ENCODE data around the gene CS.
"Not testable (repeated sequence)": the region's sequence is repeated elsewhere in the genome, so short reads cannot be mapped to it uniquely, and the experiment has no call there.

The CS gene
- long read RNA-seq, transcript CS-201 (11 exons, 2,975 nt), result major isoform, 96 of 153 reads
- long read RNA-seq, partial matches to known transcripts, result 35 of 153 reads
- long read RNA-seq, other reads (novel, unspliced or antisense), result 21 of 153 reads

DNA sequence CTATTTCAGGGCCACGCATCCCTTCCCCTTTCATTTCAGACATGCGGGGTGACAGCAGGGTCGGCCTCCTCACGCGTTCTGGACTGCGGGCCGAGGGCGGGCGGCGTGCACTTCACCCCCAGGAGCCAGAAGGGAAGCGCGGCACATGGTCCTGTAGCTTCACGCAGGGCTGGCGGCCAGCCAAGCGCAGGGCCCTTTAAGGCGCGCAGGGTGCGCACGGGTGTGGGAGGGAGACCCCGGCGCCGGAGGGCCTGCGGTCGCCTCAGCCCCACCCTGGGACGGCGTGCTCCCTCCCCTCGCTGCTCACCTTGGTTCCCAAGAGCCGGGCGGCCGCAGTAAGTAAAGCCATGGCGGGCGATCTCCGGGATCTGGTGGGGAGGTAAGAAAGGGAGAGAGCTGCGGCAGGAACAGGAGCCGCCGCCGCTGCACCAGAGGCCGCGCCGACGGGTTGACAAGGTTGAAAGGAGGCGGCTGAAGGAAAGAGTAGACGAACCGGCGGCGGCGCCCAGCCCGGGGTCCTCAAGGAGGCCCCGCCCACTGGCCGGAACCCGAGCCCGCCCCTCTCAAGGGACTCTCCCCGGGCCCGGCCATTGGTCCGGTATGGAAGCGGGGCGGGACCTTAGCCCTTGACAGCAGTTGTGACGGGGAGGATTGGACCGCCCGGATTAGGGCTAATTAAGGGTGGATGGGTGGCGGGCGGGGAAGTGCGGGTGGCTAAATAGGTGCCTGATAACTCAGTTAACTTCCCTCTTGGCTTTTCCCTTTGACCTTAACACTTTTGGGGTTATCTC is at the start of gene CS:
Gene CS, minus strand, starts transcription at position 478 of the 791 bp plus-strand sequence. Its CDS starts 129 bp downstream, at position 349.
- Histone ChIP-seq H3K27ac (replicated peaks) (peak within 1 kb of the TSS; percentile 94), H3K4me3 (replicated peaks; ENCODE audit: insufficient read depth, low read length) (peak within 1 kb of the TSS; percentile 57), H3K27me3 (ENCODE audit: insufficient read depth, poor library complexity, severe bottlenecking) (no peaks in the 10 kb centered on the region)
- TF ChIP-seq SPI1 (IDR thresholded peaks at IDR 0.05; ENCODE audit: borderline replicate concordance, low read depth) (peak; percentile 59; the same call in 1 of the 2 replicates), GABPA (IDR thresholded peaks at IDR 0.05; ENCODE audit: low read depth) (peak; percentile 29; the same call in 1 of the 2 replicates), POLR2AphosphoS5 (IDR thresholded peaks at IDR 0.05; ENCODE audit: low read depth) (peak; percentile 93)
- TF ChIP-seq, protein P1, sequence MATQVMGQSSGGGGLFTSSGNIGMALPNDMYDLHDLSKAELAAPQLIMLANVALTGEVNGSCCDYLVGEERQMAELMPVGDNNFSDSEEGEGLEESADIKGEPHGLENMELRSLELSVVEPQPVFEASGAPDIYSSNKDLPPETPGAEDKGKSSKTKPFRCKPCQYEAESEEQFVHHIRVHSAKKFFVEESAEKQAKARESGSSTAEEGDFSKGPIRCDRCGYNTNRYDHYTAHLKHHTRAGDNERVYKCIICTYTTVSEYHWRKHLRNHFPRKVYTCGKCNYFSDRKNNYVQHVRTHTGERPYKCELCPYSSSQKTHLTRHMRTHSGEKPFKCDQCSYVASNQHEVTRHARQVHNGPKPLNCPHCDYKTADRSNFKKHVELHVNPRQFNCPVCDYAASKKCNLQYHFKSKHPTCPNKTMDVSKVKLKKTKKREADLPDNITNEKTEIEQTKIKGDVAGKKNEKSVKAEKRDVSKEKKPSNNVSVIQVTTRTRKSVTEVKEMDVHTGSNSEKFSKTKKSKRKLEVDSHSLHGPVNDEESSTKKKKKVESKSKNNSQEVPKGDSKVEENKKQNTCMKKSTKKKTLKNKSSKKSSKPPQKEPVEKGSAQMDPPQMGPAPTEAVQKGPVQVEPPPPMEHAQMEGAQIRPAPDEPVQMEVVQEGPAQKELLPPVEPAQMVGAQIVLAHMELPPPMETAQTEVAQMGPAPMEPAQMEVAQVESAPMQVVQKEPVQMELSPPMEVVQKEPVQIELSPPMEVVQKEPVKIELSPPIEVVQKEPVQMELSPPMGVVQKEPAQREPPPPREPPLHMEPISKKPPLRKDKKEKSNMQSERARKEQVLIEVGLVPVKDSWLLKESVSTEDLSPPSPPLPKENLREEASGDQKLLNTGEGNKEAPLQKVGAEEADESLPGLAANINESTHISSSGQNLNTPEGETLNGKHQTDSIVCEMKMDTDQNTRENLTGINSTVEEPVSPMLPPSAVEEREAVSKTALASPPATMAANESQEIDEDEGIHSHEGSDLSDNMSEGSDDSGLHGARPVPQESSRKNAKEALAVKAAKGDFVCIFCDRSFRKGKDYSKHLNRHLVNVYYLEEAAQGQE (IDR thresholded peaks at IDR 0.05; ENCODE audit: insufficient replicate concordance, low read depth), result peak; percentile 40
- TF ChIP-seq, protein P2, sequence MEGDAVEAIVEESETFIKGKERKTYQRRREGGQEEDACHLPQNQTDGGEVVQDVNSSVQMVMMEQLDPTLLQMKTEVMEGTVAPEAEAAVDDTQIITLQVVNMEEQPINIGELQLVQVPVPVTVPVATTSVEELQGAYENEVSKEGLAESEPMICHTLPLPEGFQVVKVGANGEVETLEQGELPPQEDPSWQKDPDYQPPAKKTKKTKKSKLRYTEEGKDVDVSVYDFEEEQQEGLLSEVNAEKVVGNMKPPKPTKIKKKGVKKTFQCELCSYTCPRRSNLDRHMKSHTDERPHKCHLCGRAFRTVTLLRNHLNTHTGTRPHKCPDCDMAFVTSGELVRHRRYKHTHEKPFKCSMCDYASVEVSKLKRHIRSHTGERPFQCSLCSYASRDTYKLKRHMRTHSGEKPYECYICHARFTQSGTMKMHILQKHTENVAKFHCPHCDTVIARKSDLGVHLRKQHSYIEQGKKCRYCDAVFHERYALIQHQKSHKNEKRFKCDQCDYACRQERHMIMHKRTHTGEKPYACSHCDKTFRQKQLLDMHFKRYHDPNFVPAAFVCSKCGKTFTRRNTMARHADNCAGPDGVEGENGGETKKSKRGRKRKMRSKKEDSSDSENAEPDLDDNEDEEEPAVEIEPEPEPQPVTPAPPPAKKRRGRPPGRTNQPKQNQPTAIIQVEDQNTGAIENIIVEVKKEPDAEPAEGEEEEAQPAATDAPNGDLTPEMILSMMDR (IDR thresholded peaks at IDR 0.05; ENCODE audit: insufficient read depth, low read length), result no peak
- DNase-seq (ENCODE audit: low read depth in 1 of 2, low spot score in 1 of 2), result peak; percentile 97 to 99

DNA sequence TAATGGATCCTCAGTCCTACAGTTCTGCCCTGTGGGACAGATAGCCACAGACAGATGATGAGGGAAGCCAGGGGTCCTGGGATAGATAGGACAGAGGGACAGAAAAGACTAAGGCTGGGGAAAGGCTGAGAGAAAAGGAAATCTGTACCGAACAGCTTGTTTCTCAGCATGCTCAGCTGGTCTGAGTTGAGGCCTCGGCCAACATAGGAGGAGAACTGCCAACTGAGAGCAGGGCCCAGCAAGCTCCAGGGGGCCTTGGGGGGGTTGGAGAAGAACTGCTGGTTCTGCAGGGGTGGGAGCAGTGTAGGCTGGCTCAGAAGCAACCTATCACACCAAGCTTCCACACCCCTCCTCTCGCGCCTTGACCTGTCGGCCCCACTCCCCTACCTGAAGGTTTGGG is 48.6 kb upstream of the CS start:
- H3K27ac ChIP-seq (replicated peaks), result no peak overlapping the region
- TF ChIP-seq, protein P2 (IDR thresholded peaks at IDR 0.05; ENCODE audit: insufficient read depth, low read length), result no peak
- TF ChIP-seq POLR2AphosphoS5 (IDR thresholded peaks at IDR 0.05; ENCODE audit: low read depth), result no peak
- TF ChIP-seq, protein P1 (IDR thresholded peaks at IDR 0.05; ENCODE audit: insufficient replicate concordance, low read depth), result no peak
- TF ChIP-seq SPI1 (IDR thresholded peaks at IDR 0.05; ENCODE audit: borderline replicate concordance, low read depth), result no peak
- no peak for TF ChIP-seq GABPA (IDR thresholded peaks at IDR 0.05; ENCODE audit: low read depth)
- H3K27me3 ChIP-seq (ENCODE audit: insufficient read depth, poor library complexity, severe bottlenecking), result no peaks in the 10 kb centered on the region

DNA sequence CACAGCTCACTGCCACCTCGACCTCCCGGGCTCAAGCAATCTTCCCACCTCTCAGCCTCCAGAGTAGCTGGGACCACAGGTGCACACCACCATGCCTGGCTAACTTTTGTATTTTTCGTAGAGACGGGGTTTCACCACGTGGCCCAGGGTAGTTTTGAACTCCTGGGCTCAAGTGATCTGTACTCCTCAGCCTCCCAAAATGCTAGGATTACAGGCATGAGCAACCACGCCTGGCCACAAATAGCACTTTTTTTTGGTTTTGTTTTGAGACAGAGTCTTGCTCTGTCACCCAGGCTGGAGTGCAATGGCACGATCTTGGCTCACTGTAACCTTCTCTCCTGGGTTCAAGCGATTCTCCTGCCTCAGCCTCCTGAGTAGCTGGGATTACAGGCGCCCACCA is 47.1 kb upstream of the CS start:
- DNase-seq (ENCODE audit: low read depth in 1 of 2, low spot score in 1 of 2); H3K27me3 ChIP-seq (ENCODE audit: insufficient read depth, poor library complexity, severe bottlenecking); H3K27ac ChIP-seq (replicated peaks); H3K4me3 ChIP-seq (replicated peaks; ENCODE audit: insufficient read depth, low read length): not testable (repeated sequence)

More for the DNA sequence above, 48.6 kb upstream of the CS start:
- H3K4me3 ChIP-seq (replicated peaks; ENCODE audit: insufficient read depth, low read length), result no peak overlapping the region
- no peak for DNase-seq (ENCODE audit: low read depth in 1 of 2, low spot score in 1 of 2)

GRCh38 chr12:56346675-56347074 is 46.5 kb upstream of the CS start:
- Histone ChIP-seq H3K27me3 (ENCODE audit: insufficient read depth, poor library complexity, severe bottlenecking) (no peaks in the 10 kb centered on the region), H3K4me3 (replicated peaks; ENCODE audit: insufficient read depth, low read length) (no peak overlapping the region), H3K27ac (replicated peaks) (no peak overlapping the region)
- TF ChIP-seq, protein P1 (IDR thresholded peaks at IDR 0.05; ENCODE audit: insufficient replicate concordance, low read depth), result no peak
- TF ChIP-seq, protein P2 (IDR thresholded peaks at IDR 0.05; ENCODE audit: insufficient read depth, low read length), result peak; percentile 13
- no peak for DNase-seq (ENCODE audit: low read depth in 1 of 2, low spot score in 1 of 2)

- not testable (repeated sequence) for H3K27ac ChIP-seq (replicated peaks); H3K4me3 ChIP-seq (replicated peaks; ENCODE audit: insufficient read depth, low read length); H3K27me3 ChIP-seq (ENCODE audit: insufficient read depth, poor library complexity, severe bottlenecking); DNase-seq (ENCODE audit: low read depth in 1 of 2, low spot score in 1 of 2)
Measured at GRCh38 chr12:56342290-56342689, 42.2 kb upstream of the CS start.
